ENCODE results near the gene IFT57. TPM values are rescaled to one million over a fixed set of nuclear protein-coding genes. Genes with fewer than 3 reads are reported as not detected.

The IFT57 gene
- total RNA-seq, 1 experiment from 2014 or later = 50.4 TPM

DNA sequence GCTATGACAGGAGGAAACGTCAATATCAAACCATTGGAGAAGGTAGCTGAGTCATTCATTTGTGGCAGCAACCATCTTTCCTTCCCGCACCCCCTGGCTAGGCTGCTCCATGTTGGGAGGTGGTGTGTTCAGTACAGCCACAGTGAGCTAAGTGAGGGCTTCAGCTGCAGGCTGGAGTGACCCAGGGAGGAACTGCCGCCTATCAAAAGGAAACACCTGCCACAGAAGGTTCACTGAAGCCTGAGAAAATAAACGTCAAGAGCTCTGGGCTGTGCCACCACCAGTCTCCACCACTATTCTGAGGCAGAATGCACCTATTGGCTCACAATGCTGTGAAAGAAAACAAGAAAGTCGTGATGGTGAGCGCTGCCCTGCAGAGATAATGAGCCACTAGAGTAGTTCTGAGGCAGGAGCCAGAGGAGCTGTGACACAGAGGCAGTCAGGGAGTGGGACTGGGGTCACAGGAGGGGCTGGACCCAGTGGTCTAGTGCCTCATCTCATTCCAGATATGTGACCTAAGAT lies 96.6 kb downstream of the IFT57 start:
- DNase-seq (ENCODE audit: low spot score) = no peak

DNA sequence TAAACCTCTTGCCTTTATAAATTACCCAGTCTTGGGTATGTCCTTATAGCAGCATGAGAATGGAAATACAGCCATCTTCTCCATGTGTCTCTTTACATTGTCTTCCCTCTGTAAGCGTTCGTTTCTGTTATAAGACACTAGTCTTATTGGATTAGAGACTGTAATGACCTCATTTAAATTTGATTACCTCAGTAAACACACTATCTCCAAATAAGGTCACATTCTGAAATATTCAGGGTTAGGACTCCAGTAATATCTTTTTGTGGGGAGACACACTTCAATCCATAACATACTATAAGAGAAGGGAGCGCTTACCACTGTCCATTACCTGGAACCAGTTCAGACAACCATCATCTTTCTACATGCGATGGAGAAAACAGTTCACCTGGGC lies 97.1 kb downstream of the IFT57 start:
- DNase-seq (ENCODE audit: low spot score) = no peak

DNA sequence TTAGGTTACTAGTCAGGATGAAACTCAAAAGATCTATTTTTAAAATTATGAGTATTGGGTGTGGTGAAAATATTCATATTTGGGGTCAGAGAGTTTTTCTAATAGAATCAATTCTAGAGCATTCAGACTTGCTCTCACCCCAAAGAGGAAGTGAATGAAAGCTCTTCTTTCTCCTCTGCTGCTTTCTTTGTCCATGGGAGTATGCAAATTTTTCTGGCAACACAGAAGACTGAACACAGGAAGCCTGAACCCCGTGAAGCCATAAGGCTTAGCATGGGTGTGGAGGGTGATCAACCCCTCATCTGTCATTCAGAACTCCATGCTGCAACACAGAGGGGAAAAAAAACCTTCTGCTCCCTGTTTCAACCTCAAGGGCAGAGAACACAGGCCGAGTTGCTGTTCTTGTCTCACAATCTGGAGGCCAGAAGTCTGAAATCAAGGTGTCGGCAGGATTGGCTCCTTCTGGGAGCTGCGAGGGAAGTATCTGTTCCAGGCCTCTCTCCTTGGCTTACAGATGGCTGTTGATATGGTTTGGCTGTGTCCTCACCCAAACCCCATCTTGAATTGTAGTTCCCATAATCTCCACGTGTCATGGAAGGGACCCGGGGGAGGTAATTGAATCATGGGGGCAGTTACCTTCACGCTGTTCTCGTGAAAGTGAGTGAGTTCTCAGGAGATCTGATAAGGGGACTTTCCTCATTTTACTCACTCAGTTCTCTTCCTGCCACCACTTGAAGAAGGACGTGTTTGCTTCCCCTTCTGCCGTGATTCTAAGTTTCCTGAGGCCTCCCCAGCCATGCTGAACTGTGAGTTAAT lies 97.7 kb downstream of the IFT57 start:
- DNase-seq (ENCODE audit: low spot score) = no peak

DNA sequence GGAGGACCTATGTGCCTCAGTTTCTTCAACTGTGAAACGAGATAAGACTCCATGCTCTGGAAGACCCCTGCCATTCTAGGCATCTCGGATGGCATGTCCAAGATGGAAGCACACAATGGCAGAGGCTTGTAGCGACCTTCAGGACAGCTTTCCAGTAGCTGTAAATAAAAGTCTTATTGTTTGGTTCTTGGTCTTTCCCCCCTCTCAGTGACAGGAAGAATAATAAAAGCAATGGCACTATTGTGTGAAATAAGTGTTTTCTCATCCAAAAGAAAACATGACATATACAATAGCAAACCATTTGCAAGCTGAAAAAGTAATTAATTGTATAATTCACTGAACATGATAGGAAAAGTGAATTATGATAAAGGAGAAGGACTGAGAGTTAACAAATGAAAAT lies 98.9 kb downstream of the IFT57 start:
- DNase-seq (ENCODE audit: low spot score) = no peak

DNA sequence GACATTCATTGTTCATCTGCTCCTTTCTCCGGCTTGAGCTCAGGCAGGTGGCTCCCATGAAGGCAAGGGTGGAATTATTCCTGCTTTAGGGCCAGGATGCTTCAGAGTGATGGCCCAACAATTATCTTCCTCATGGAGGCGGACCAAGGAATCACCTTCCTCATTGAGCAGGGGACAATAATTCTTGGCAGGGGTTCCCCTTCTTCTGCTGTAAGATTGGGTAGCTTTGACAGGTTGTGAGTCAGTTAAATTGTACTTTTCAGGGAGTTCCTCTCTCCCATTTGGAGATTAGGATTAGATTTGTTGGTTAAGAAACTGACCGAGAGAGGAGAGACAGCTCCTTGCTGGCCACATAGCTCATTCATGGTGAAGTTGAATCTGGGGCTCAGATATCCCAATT lies 99.9 kb downstream of the IFT57 start:
- no peak for DNase-seq (ENCODE audit: low spot score)

DNA sequence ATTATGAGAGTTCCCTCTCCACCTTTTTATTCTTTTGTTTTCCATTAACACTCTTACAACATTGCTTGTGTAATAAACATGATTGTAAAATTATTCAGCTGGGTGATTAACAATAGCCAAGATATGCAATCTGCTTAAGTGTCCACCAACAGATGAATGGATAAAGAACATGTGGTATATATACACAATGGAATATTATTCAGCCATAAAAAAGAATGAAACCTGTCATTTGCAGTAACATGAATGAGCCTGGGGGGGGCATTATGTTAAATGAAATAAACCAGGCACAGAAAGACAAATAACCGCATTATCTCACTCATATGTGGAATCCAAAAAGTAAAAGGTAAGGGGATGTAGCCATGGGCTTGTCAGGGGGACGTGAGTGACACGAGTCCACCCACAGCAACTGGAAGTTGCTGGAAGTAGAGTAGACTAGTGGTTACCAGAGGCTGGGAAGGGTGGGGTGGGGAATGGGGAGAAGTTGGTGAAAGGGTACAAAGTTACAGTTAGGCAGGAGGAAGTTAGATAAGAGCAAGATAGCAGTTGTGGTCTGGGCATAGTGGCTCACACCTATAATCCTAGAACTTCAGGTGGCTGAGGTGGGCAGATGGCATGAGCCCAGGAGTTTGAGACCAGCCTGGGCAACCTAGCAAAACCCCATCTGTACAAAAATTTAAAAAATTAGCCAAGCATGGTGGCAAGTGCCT lies 102.7 kb downstream of the IFT57 start:
- no peak for DNase-seq (ENCODE audit: low spot score)

DNA sequence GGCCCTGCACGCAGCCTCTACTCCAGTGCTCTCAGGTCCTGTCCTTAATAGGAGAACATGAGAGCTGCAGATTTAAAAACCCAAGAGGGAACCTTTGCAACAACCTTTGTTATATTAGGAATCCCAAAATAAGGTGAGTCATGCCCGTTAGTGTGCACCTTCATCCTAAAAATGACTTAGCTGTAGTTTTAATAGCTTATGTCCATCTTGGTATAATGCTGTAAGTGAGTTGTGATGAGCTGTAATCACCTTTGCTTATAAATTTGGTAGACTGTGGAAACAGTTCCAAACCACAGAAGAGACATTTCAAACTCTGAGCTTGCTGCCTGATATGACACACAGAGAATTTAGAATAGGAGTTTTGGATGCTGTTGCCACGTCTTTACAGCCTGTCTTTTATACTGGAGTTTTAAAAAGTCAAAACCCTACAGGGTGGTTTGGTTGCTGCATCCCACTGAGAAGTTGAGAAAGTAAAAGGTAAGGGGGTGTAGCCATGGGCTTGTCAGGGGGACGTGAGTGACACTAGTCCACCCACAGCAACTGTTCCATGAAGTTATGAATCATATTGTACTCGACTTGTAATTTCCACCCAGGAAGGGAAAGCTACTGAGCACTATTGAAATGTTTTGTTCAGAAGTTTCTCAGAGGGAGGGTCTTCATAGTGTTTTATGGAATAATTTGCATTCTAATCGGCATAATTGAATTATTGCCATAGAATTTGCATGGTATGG lies 104.0 kb downstream of the IFT57 start:
- no peak for DNase-seq (ENCODE audit: low spot score)

DNA sequence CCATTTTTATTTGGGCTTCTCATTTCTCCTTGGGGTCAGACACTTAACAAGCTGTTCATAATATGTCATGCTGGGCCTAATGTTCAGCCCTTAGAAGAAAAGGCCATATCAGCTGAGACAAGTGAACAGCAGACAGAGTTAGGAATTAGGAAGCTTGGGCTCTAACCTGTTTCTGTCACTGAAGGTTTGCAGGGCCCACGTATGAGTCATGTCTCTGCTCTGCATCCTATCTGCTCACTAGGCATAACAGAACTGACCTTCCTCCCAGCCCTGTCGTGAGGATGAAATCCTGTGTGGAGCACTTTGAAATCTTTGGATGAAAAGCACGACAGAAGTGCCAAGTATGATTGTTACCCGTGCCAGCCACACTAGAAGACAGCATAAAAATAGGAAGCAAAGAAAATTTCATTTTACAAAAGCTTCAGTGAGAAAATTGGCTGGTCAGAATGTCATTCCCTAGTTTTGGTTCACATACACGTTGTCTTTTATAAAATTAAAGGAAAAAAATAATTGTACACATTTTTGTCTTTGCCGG lies 104.9 kb downstream of the IFT57 start:
- no peak for DNase-seq (ENCODE audit: low spot score)

DNA sequence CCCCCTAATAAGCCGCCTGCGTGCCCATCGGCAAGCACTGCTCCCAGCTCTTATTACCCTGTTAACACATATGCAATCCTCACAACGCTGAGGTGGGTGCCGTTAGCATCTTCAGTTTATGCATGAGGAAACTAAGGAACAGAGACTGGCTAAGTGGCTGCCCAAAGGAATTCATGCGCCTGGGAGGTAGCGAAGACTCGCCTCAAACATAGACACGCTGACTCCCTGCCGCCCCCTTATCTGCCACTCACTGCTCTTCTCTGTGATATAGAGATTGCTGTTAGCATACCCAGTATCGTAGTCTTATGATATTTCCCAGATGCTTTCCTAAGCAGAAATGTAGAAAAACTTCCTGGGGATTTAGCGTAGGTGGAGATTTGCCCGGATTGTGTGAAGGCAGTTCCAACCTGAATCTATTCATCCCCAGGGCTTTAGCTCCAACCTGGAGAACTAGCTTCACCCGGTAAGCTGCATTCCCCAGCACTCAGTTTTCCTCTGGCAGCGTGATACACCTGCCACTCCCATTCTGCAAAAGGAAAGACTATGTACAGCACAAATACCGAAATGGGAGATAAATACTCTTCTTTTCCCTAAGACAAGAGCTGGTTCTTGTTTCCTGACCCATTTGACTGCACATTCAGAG lies 107.7 kb downstream of the IFT57 start:
- no peak for DNase-seq (ENCODE audit: low spot score)

DNA sequence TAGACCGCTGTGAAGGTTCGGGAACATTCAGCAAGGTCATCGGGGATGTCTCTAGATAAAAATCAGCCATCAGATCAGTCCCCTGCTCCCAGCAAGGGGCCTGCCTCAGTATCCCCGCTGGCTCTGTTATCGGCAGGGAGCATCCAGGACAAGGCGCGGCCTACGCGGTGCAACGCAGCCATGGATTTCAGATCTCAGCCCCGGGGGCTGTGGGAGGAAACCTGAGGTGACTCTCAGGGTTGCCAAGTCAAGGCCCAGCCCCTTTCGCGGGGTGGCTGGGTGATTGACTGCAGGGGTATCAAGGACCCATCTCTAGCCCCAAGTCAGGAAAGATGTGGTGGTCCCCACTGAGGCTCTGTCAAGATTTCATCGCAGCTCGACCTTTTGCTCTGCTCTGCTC lies 108.2 kb downstream of the IFT57 start:
- no peak for DNase-seq (ENCODE audit: low spot score)

DNA sequence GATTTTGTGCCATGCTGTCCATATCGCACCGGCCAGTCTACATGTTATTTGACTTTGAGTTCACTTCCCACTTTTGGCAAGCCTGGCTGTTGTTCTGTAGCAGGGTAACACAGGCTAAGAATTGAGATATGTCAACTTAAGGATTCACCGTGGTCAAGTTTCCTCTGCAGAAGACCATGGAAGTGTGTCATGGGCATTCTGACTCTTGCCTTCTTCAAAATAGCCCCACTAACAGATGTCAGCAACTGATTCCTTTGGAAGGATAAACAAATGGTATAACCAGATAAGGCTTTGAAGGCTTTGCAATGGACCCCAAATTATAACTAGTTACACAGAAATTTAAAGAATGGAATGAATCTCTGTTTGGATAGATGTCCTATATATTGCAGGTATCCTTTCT lies 111.3 kb downstream of the IFT57 start:
- no peak for DNase-seq (ENCODE audit: low spot score)

Other genes with a start within 250 kb of the IFT57 start
- 123 and 130 TPM in 2 replicates for gene CD47, start 131.4 kb downstream of the IFT57 start, total RNA-seq (2014; rRNA removed; shearing (Covaris generic))
- not detected in 2 replicates for gene HHLA2, start 74.1 kb upstream of the IFT57 start, total RNA-seq (2014; rRNA removed; shearing (Covaris generic))

Measured in H4 (cell line).